ENCODE data around the gene DIPK1C. TPM values are rescaled to one million over a fixed set of nuclear protein-coding genes. Genes with fewer than 3 reads are reported as not detected.
A peak's percentile ranks its signal among the peaks of the same experiment; 100 is the strongest.

DIPK1C gene
- total RNA-seq, 1 donor from 2014 or later, result not detected

GRCh38 chr18:74422541-74422940 is 34.6 kb downstream of the DIPK1C start:
- DNase-seq (ENCODE audit: low spot score), result peak; percentile 20

GRCh38 chr18:74420926-74421325 is 36.2 kb downstream of the DIPK1C start:
- peak; percentile 35 for DNase-seq (ENCODE audit: low spot score)

GRCh38 chr18:74420481-74420880 is 36.6 kb downstream of the DIPK1C start:
- DNase-seq (ENCODE audit: low spot score), result peak; percentile 16

- DNase-seq (ENCODE audit: low spot score), result peak; percentile 67
These were observed 37.3 kb downstream of the DIPK1C start for GRCh38 chr18:74419761-74420160.

- no peak for DNase-seq (ENCODE audit: low spot score)
These were observed 39.1 kb downstream of the DIPK1C start for GRCh38 chr18:74418023-74418422.

GRCh38 chr18:74416124-74416523 is 41.0 kb downstream of the DIPK1C start:
- DNase-seq (ENCODE audit: low spot score), result peak; percentile 64

GRCh38 chr18:74414953-74415515 is 42.1 kb downstream of the DIPK1C start:
- peak; percentile 71 for DNase-seq (ENCODE audit: low spot score)

- DNase-seq (ENCODE audit: low spot score), result peak; percentile 49
These were observed 43.3 kb downstream of the DIPK1C start for GRCh38 chr18:74413836-74414235.

- peak; percentile 78 for DNase-seq (ENCODE audit: low spot score)
These were observed 44.8 kb downstream of the DIPK1C start for GRCh38 chr18:74412116-74412880.

GRCh38 chr18:74411475-74411874 is 45.6 kb downstream of the DIPK1C start:
- DNase-seq (ENCODE audit: low spot score), result peak; percentile 49

GRCh38 chr18:74410441-74410992 is 46.6 kb downstream of the DIPK1C start:
- DNase-seq (ENCODE audit: low spot score), result peak; percentile 72

- no peak for DNase-seq (ENCODE audit: low spot score)
These were observed 49.2 kb downstream of the DIPK1C start for GRCh38 chr18:74407888-74408287.

GRCh38 chr18:74402806-74403433 is 54.2 kb downstream of the DIPK1C start:
- DNase-seq (ENCODE audit: low spot score), result peak; percentile 60

GRCh38 chr18:74400813-74401212 is 56.3 kb downstream of the DIPK1C start:
- no peak for DNase-seq (ENCODE audit: low spot score)

- no peak for DNase-seq (ENCODE audit: low spot score)
These were observed 57.8 kb downstream of the DIPK1C start for GRCh38 chr18:74399091-74399887.

- no peak for DNase-seq (ENCODE audit: low spot score)
These were observed 59.5 kb downstream of the DIPK1C start for GRCh38 chr18:74397572-74397971.

- no peak for DNase-seq (ENCODE audit: low spot score)
These were observed 60.6 kb downstream of the DIPK1C start for GRCh38 chr18:74396171-74397169.

GRCh38 chr18:74395648-74396154 is 61.4 kb downstream of the DIPK1C start:
- DNase-seq (ENCODE audit: low spot score), result no peak

- no peak for DNase-seq (ENCODE audit: low spot score)
These were observed 62.1 kb downstream of the DIPK1C start for GRCh38 chr18:74395006-74395405.

GRCh38 chr18:74392323-74392722 is 64.8 kb downstream of the DIPK1C start:
- DNase-seq (ENCODE audit: low spot score), result no peak
